HG03103 (cell line): ENCODE data around the gene DNAAF8.
"Not testable (repeated sequence)": the region's sequence is repeated elsewhere in the genome, so short reads cannot be mapped to it uniquely, and the experiment has no call there.

Experiments
- ATAC-seq: cut with Tn5 transposase; IDR thresholded peaks from one replicate; pipeline ENCODE4 v1.9.1; 2021; ENCODE audit warnings: low read depth; ENCODE audit not compliant: unreplicated experiment

The DNAAF8 gene

GRCh38 chr16:4776141-4776705 is 41.9 kb downstream of the DNAAF8 start:
- no peak for ATAC-seq

- ATAC-seq: no peak
These were observed 43.2 kb downstream of the DNAAF8 start for GRCh38 chr16:4777339-4778049.

- ATAC-seq: no peak
These were observed 43.7 kb downstream of the DNAAF8 start for GRCh38 chr16:4778050-4778392.

GRCh38 chr16:4780235-4780634 is 45.9 kb downstream of the DNAAF8 start:
- ATAC-seq: no peak

GRCh38 chr16:4783251-4783950 is 49.1 kb downstream of the DNAAF8 start:
- no peak for ATAC-seq

GRCh38 chr16:4783951-4784336 is 49.6 kb downstream of the DNAAF8 start:
- no peak for ATAC-seq

GRCh38 chr16:4784444-4784987 is 50.2 kb downstream of the DNAAF8 start:
- not testable (repeated sequence) for ATAC-seq

GRCh38 chr16:4785758-4786433 is 51.6 kb downstream of the DNAAF8 start:
- no peak for ATAC-seq

GRCh38 chr16:4787068-4787467 is 52.7 kb downstream of the DNAAF8 start:
- no peak for ATAC-seq

- no peak for ATAC-seq
These were observed 53.5 kb downstream of the DNAAF8 start, which contains the start of gene SEPTIN12 for GRCh38 chr16:4787627-4788482. TSS of gene SEPTIN12 (minus strand) at chr16:4788345. CDS start at chr16:4787645, 700 bp downstream.

GRCh38 chr16:4788489-4788889 is 54.2 kb downstream of the DNAAF8 start:
- no peak for ATAC-seq

- no peak for ATAC-seq
These were observed 54.6 kb downstream of the DNAAF8 start for GRCh38 chr16:4788910-4789309.

GRCh38 chr16:4790261-4790660 is 55.9 kb downstream of the DNAAF8 start:
- ATAC-seq: no peak

- no peak for ATAC-seq
These were observed 56.5 kb downstream of the DNAAF8 start for GRCh38 chr16:4790871-4791270.

GRCh38 chr16:4792951-4793513 is 58.7 kb downstream of the DNAAF8 start:
- ATAC-seq: no peak

- no peak for ATAC-seq
These were observed 61.0 kb downstream of the DNAAF8 start, which contains the start of gene SMIM22 for GRCh38 chr16:4795181-4795827. TSS of gene SMIM22 (plus strand) at chr16:4795369. CDS start at chr16:4795735, 366 bp downstream.

GRCh38 chr16:4795828-4796572 is 61.7 kb downstream of the DNAAF8 start:
- no peak for ATAC-seq

GRCh38 chr16:4796982-4797804 is 62.9 kb downstream of the DNAAF8 start:
- no peak for ATAC-seq
